SK-N-SH (cell line): ENCODE measurements around the gene ZGLP1. TPM values are rescaled to one million over a fixed set of nuclear protein-coding genes. Genes with fewer than 3 reads are reported as not detected.

Experiments
- CTCF ChIA-PET: fragments of 300-600, 350-600 bp; formaldehyde crosslinking; extraction: SDS; loops from one replicate; lab custom pipeline; 2021; lab: Yijun Ruan, JAX
- POLR2A ChIA-PET: fragments of 350-600 bp; sonication (Branson Sonifier 250); formaldehyde crosslinking; extraction: SDS; loops from one replicate; lab custom pipeline; 2020; ENCODE audit warnings: antibody characterized with exemption, inconsistent platforms; lab: Yijun Ruan, JAX
- DNase-seq: peaks from one replicate; pipeline ENCODE4 v3.0.0; 2012
- H2AFZ ChIP-seq: fragments of 200-600 bp; sonication (generic); 2 replicates; pipeline ENCODE4 v1.8.1; 2016; ENCODE audit warnings: antibody characterized with exemption, mild to moderate bottlenecking, low read depth
- H3F3A ChIP-seq: fragments of 200-600 bp; sonication (generic); replicated peaks from 2 replicates; pipeline ENCODE3; 2016; ENCODE audit warnings: antibody characterized with exemption, mild to moderate bottlenecking; ENCODE audit not compliant: insufficient read depth
- H3K27ac ChIP-seq, 2 experiments: fragments of 200-500 bp in 1 of 2; fragments of 200-600 bp in 1 of 2; sonication (Bioruptor generic) in 1 of 2; sonication (generic), shearing (Covaris generic) in 1 of 2; 2 replicates each; pipeline versions ENCODE4 v1.5.1 to v1.6.1; 2014 to 2016; ENCODE audit warnings: low read depth in 2 of 2, inconsistent platforms in 1 of 2, low read length in 1 of 2, mild to moderate bottlenecking in 1 of 2, mixed read lengths in 1 of 2
- H3K27me3 ChIP-seq: fragments of 200-600 bp; sonication (generic), shearing (Covaris generic); 2 replicates; pipeline ENCODE4 v1.6.1; 2016; ENCODE audit warnings: mixed run types; ENCODE audit not compliant: insufficient read depth
- H3K36me3 ChIP-seq, 2 experiments: fragments of 200-500 bp in 1 of 2; fragments of 200-600 bp in 1 of 2; sonication (Bioruptor generic) in 1 of 2; sonication (generic) in 1 of 2; replicated peaks in 1 of 2; 2 replicates each; pipeline versions ENCODE3 to v1.5.1; 2014 to 2016; ENCODE audit warnings: low read length in 1 of 2, mild to moderate bottlenecking in 1 of 2; ENCODE audit not compliant: insufficient read depth in 2 of 2, control insufficient read depth in 1 of 2
- H3K4me1 ChIP-seq, 2 experiments: fragments of 200-500 bp in 1 of 2; fragments of 200-600 bp in 1 of 2; sonication (Bioruptor generic) in 1 of 2; sonication (generic), shearing (Covaris generic) in 1 of 2; 2 replicates each; pipeline versions ENCODE4 v1.5.1 to v1.6.1; 2014 to 2016; ENCODE audit warnings: low read depth in 1 of 2, low read length in 1 of 2, mixed run types in 1 of 2; ENCODE audit not compliant: insufficient read depth in 2 of 2, control insufficient read depth in 1 of 2
- H3K4me2 ChIP-seq: fragments of 200-600 bp; sonication (generic), shearing (Covaris generic); 2 replicates; pipeline ENCODE4 v1.6.1; 2017; ENCODE audit warnings: mixed run types
- H3K4me3 ChIP-seq, 2 experiments: fragments of 200-500 bp in 1 of 2; fragments of 200-600 bp in 1 of 2; sonication (Bioruptor generic) in 1 of 2; sonication (generic), shearing (Covaris generic) in 1 of 2; 2 replicates each; pipeline versions ENCODE4 v1.5.1 to v1.8.1; 2014 to 2016; ENCODE audit warnings: low read depth in 2 of 2, inconsistent platforms in 1 of 2, low read length in 1 of 2, mild to moderate bottlenecking in 1 of 2, mixed read lengths in 1 of 2, moderate library complexity in 1 of 2
- H3K79me2 ChIP-seq: fragments of 200-600 bp; sonication (generic); 2 replicates; pipeline ENCODE4 v1.8.1; 2017; ENCODE audit warnings: mild to moderate bottlenecking; ENCODE audit not compliant: insufficient read depth
- H3K9ac ChIP-seq: fragments of 200-600 bp; sonication (generic); 2 replicates; pipeline ENCODE4 v1.6.1; 2017; ENCODE audit warnings: mixed run types
- H3K9me2 ChIP-seq: fragments of 200-600 bp; sonication (generic); 2 replicates; pipeline ENCODE4 v1.6.1; 2017; ENCODE audit warnings: mixed run types
- H3K9me3 ChIP-seq: fragments of 200-600 bp; sonication (generic); 2 replicates; pipeline ENCODE4 v1.6.1; 2017; ENCODE audit warnings: mixed run types, mild to moderate bottlenecking, moderate library complexity
- H4K20me1 ChIP-seq: fragments of 200-600 bp; sonication (generic); 2 replicates; pipeline ENCODE4 v1.6.1; 2017; ENCODE audit warnings: mild to moderate bottlenecking, mixed run types; ENCODE audit not compliant: insufficient read depth
- CHD2 ChIP-seq: fragments of 150-350 bp; IDR thresholded peaks from 2 replicates; pipeline ENCODE4 v1.6.1; 2018; ENCODE audit warnings: low read length; ENCODE audit not compliant: partially characterized antibody
- ELF1 ChIP-seq: IDR thresholded peaks from 2 replicates; pipeline ENCODE4 v1.4.0; 2012
- EP300 ChIP-seq, 2 experiments: IDR thresholded peaks; 2 replicates each; pipeline versions ENCODE4 v1.4.0 to v1.6.1; 2012; ENCODE audit warnings: borderline replicate concordance in 1 of 2, low read depth in 1 of 2, low read length in 1 of 2
- EZH2phosphoT487 ChIP-seq: fragments of 200-600 bp; sonication (generic); IDR thresholded peaks from 2 replicates; pipeline ENCODE4 v1.6.1; 2017; ENCODE audit warnings: low read depth, mixed run types, mild to moderate bottlenecking, antibody characterized with exemption, moderate library complexity, borderline replicate concordance
- FOSL2 ChIP-seq: IDR thresholded peaks from 2 replicates; pipeline ENCODE4 v1.4.0; 2012; ENCODE audit warnings: low read depth, mild to moderate bottlenecking, moderate library complexity, borderline replicate concordance
- FOXM1 ChIP-seq: IDR thresholded peaks from 2 replicates; pipeline ENCODE4 v1.4.0; 2012; ENCODE audit warnings: low read depth, mild to moderate bottlenecking
- IRF3 ChIP-seq: fragments of 150-350 bp; IDR thresholded peaks from 2 replicates; pipeline ENCODE4 v1.6.1; 2016; ENCODE audit warnings: mild to moderate bottlenecking, low read depth, low read length
- JUND ChIP-seq: IDR thresholded peaks from 2 replicates; pipeline ENCODE4 v1.4.0; 2012
- MAX ChIP-seq: IDR thresholded peaks from 2 replicates; pipeline ENCODE4 v1.4.0; 2012; ENCODE audit warnings: low read depth
- MEF2A ChIP-seq: IDR thresholded peaks from 2 replicates; pipeline ENCODE4 v1.4.0; 2012; ENCODE audit warnings: low read depth, borderline replicate concordance
- MXI1 ChIP-seq: IDR thresholded peaks from 2 replicates; pipeline ENCODE4 v1.6.1; 2012; ENCODE audit warnings: mild to moderate bottlenecking, low read depth, low read length, improper control_type of control experiment
- NFIC ChIP-seq: IDR thresholded peaks from 2 replicates; pipeline ENCODE4 v1.4.0; 2012; ENCODE audit warnings: borderline replicate concordance
- NRF1 ChIP-seq: IDR thresholded peaks from 2 replicates; pipeline ENCODE4 v1.6.1; 2012; ENCODE audit warnings: low read depth, mild to moderate bottlenecking, low read length
- PBX3 ChIP-seq: IDR thresholded peaks from 2 replicates; pipeline ENCODE4; 2012
- POLR2AphosphoS5 ChIP-seq: IDR thresholded peaks from 2 replicates; pipeline ENCODE4 v1.6.1; 2012; ENCODE audit warnings: low read depth, low read length
- SIN3A ChIP-seq: IDR thresholded peaks from 2 replicates; pipeline ENCODE4 v1.6.1; 2012; ENCODE audit warnings: low read depth, mild to moderate bottlenecking, low read length, moderate library complexity, borderline replicate concordance
- SMC3 ChIP-seq: IDR thresholded peaks from 2 replicates; pipeline ENCODE4 v1.6.1; 2012; ENCODE audit warnings: low read depth, low read length, improper control_type of control experiment
- TAF1 ChIP-seq: IDR thresholded peaks from 2 replicates; pipeline ENCODE4 v1.6.1; 2012; ENCODE audit warnings: low read depth, mild to moderate bottlenecking, low read length, moderate library complexity, borderline replicate concordance
- TCF12 ChIP-seq: IDR thresholded peaks from 2 replicates; pipeline ENCODE4 v1.4.0; 2012
- USF1 ChIP-seq: IDR thresholded peaks from 2 replicates; pipeline ENCODE4 v1.4.0; 2012; ENCODE audit warnings: low read depth, borderline replicate concordance
- WGBS: methylation state at CpG from one replicate; pipeline ENCODE4 v1.1.6; 2017; ENCODE audit warnings: low lambda C conversion rate; 5-methylcytosine and 5-hydroxymethylcytosine counted together
- polyA plus RNA-seq, 3 experiments: library from polyadenylated mRNA; depleted of rRNA; stranded (reverse); fragments of >200 nt; gene quantifications; 2 replicates each; pipeline ENCODE4 v1.2.3, GENCODE V29; 2012

ZGLP1 gene
- polyA plus RNA-seq, 1 of the 3 experiments (the other 2 are of a cell fraction), result 1.8 TPM

GRCh38 chr19:10346509-10346908 is 36.9 kb upstream of the ZGLP1 start:
- TF ChIP-seq SMC3 (no peak), TCF12 (no peak), EZH2phosphoT487 (no peak), FOSL2 (no peak), JUND (no peak), FOXM1 (no peak), NFIC (no peak), SIN3A (no peak), MAX (no peak)
- WGBS, result 47% methylated on average over 10 of the region's 10 CpGs
- H3K36me3 ChIP-seq, result peaks cover 0 to 2% of the 10 kb centered on the region in 2 experiments
- no peaks in the 10 kb centered on the region for H3K79me2 ChIP-seq
- H3K27me3 ChIP-seq, result no peaks in the 10 kb centered on the region
- ChIA-PET CTCF (interaction anchor here (0.6 to 2.1 kb wide), 2 partner anchors 21 to 43 kb away, joined by 3 to 8 read pairs; no protein-coding TSS in a partner anchor), POLR2A (no interaction called here)
- no peak overlapping the region for H3K27ac ChIP-seq
- H3K9me2 ChIP-seq, result no peaks in the 10 kb centered on the region
- H3K9me3 ChIP-seq, result no peaks in the 10 kb centered on the region
- no peaks in the 10 kb centered on the region for H4K20me1 ChIP-seq
- DNase-seq, result no peak
- H2AFZ ChIP-seq, result no peak overlapping the region
- H3K4me2 ChIP-seq, result no peak overlapping the region
- H3K4me3 ChIP-seq, result no peak overlapping the region
- H3F3A ChIP-seq, result no peaks in the 10 kb centered on the region
- no peak overlapping the region for H3K9ac ChIP-seq
- H3K4me1 ChIP-seq, result no peaks in the 10 kb centered on the region

- WGBS, result 79% methylated on average over 10 of the region's 10 CpGs
- Histone ChIP-seq H3K79me2 (no peaks in the 10 kb centered on the region), H4K20me1 (no peaks in the 10 kb centered on the region), H3K4me3 (no peak overlapping the region), H3K9me2 (no peaks in the 10 kb centered on the region), H3K36me3 (no peaks in the 10 kb centered on the region), H3K9me3 (no peaks in the 10 kb centered on the region), H3K27me3 (no peaks in the 10 kb centered on the region), H2AFZ (no peak overlapping the region), H3K27ac (no peak overlapping the region), H3K4me1 (no peaks in the 10 kb centered on the region), H3K4me2 (no peak overlapping the region), H3F3A (no peaks in the 10 kb centered on the region), H3K9ac (no peak overlapping the region)
- ChIA-PET POLR2A (no interaction called here), CTCF (interaction anchor here (1.2 to 2.1 kb wide), 4 partner anchors 12 to 86 kb away, joined by 3 to 8 read pairs (median 5); partner anchors contain the start of gene RAVER1)
- DNase-seq, result no peak
- TF ChIP-seq MEF2A, result no peak
- peak; percentile 7; the same call in 1 of the 2 replicates for TF ChIP-seq FOSL2
- peak; percentile 15; the same call in 1 of the 2 replicates for TF ChIP-seq PBX3
Measured at GRCh38 chr19:10344780-10345179, 35.2 kb upstream of the ZGLP1 start.

GRCh38 chr19:10343495-10343894 is 33.9 kb upstream of the ZGLP1 start:
- ChIA-PET POLR2A (no interaction called here), CTCF (interaction anchor here (1.0 to 1.4 kb wide), 2 partner anchors 10 to 46 kb away, joined by 3 to 7 read pairs; no protein-coding TSS in a partner anchor)
- Histone ChIP-seq H4K20me1 (no peaks in the 10 kb centered on the region), H3K9ac (no peak overlapping the region), H3K27ac (no peak overlapping the region), H3K4me2 (no peak overlapping the region), H3K27me3 (no peaks in the 10 kb centered on the region), H3F3A (no peaks in the 10 kb centered on the region), H3K4me3 (no peak overlapping the region), H3K4me1 (no peaks in the 10 kb centered on the region), H3K9me2 (no peaks in the 10 kb centered on the region), H3K9me3 (no peaks in the 10 kb centered on the region), H3K36me3 (no peaks in the 10 kb centered on the region), H2AFZ (no peak overlapping the region), H3K79me2 (no peaks in the 10 kb centered on the region)
- 23% methylated on average over 2 of the region's 2 CpGs for WGBS
- DNase-seq, result no peak
- TF ChIP-seq IRF3, result no peak
- no peak for TF ChIP-seq EZH2phosphoT487
- TF ChIP-seq MXI1, result no peak
- TF ChIP-seq CHD2, result no peak
- TF ChIP-seq USF1, result no peak
- TF ChIP-seq SIN3A, result no peak
- TF ChIP-seq EP300 (IDR thresholded peaks at IDR 0.05; ENCODE audit: borderline replicate concordance in 1 of 2, low read depth in 1 of 2, low read length in 1 of 2), result no peak
- no peak for TF ChIP-seq POLR2AphosphoS5
- TF ChIP-seq ELF1, result no peak
- no peak for TF ChIP-seq TAF1
- no peak for TF ChIP-seq FOXM1
- no peak for TF ChIP-seq JUND
- TF ChIP-seq MAX, result no peak
- no peak for TF ChIP-seq NRF1
